Measurements from ENCODE around the gene ZNF597.
A peak's percentile ranks its signal among the peaks of the same experiment; 100 is the strongest.

The ZNF597 gene

GRCh38 chr16:3443108-3444031 lies at the start of gene ZNF597, which contains the start of gene NAA60:
Gene ZNF597, minus strand, starts transcription at chr16:3443504. Its CDS starts 351 bp downstream, at chr16:3443153.
Gene NAA60, plus strand, starts transcription at chr16:3443680. Its CDS starts 32,548 bp downstream, at chr16:3476228.
- intact Hi-C loops (cut with micrococcal nuclease), result no loop called here
- H3K27ac Mint-ChIP-seq, result peak within 1 kb of the TSS; percentile 91
- H3K4me3 Mint-ChIP-seq, result peak within 1 kb of the TSS; percentile 94
- H3K27me3 Mint-ChIP-seq, result no peaks in the 10 kb centered on the region
- peaks cover 62% of the 10 kb centered on the region for H3K36me3 Mint-ChIP-seq (ENCODE audit: low read depth)
- peaks cover 5% of the 10 kb centered on the region for H3K4me1 Mint-ChIP-seq (ENCODE audit: low read depth)
- peaks cover 28% of the 10 kb centered on the region for H3K9me3 Mint-ChIP-seq

- H3K4me1 Mint-ChIP-seq (ENCODE audit: low read depth), result peaks cover 5% of the 10 kb centered on the region
- H3K36me3 Mint-ChIP-seq (ENCODE audit: low read depth), result peaks cover 14% of the 10 kb centered on the region
- no peak overlapping the region for H3K27ac Mint-ChIP-seq
- no peaks in the 10 kb centered on the region for H3K9me3 Mint-ChIP-seq
- intact Hi-C loops (cut with micrococcal nuclease), result no loop called here
- H3K27me3 Mint-ChIP-seq, result peaks cover 1% of the 10 kb centered on the region
- no peak overlapping the region for H3K4me3 Mint-ChIP-seq
Observed at GRCh38 chr16:3492356-3492755, 49.1 kb upstream of the ZNF597 start.

GRCh38 chr16:3490911-3491629 lies 47.8 kb upstream of the ZNF597 start:
- Mint-ChIP-seq H3K9me3 (no peaks in the 10 kb centered on the region), H3K4me3 (no peak overlapping the region), H3K4me1 (ENCODE audit: low read depth) (peaks cover 5% of the 10 kb centered on the region), H3K27ac (no peak overlapping the region), H3K36me3 (ENCODE audit: low read depth) (peaks cover 27% of the 10 kb centered on the region), H3K27me3 (peaks cover 1% of the 10 kb centered on the region)
- intact Hi-C loops (cut with micrococcal nuclease), result no loop called here

- H3K9me3 Mint-ChIP-seq, result no peaks in the 10 kb centered on the region
- no peak overlapping the region for H3K4me3 Mint-ChIP-seq
- intact Hi-C loops (cut with micrococcal nuclease), result no loop called here
- peaks cover 5% of the 10 kb centered on the region for H3K4me1 Mint-ChIP-seq (ENCODE audit: low read depth)
- H3K27me3 Mint-ChIP-seq, result peaks cover 1% of the 10 kb centered on the region
- peaks cover 50% of the 10 kb centered on the region for H3K36me3 Mint-ChIP-seq (ENCODE audit: low read depth)
- H3K27ac Mint-ChIP-seq, result no peak overlapping the region
Observed at GRCh38 chr16:3488801-3489200, 45.5 kb upstream of the ZNF597 start.

GRCh38 chr16:3487521-3488410 lies 44.5 kb upstream of the ZNF597 start:
- Mint-ChIP-seq H3K9me3 (no peaks in the 10 kb centered on the region), H3K36me3 (ENCODE audit: low read depth) (peaks cover 60% of the 10 kb centered on the region), H3K27ac (no peak overlapping the region), H3K4me3 (no peak overlapping the region), H3K4me1 (ENCODE audit: low read depth) (peaks cover 5% of the 10 kb centered on the region), H3K27me3 (peaks cover 1% of the 10 kb centered on the region)
- intact Hi-C loops (cut with micrococcal nuclease), result no loop called here

GRCh38 chr16:3486506-3487215 lies 43.4 kb upstream of the ZNF597 start:
- Mint-ChIP-seq H3K4me1 (ENCODE audit: low read depth) (peaks cover 5% of the 10 kb centered on the region), H3K4me3 (no peak overlapping the region), H3K27ac (no peak overlapping the region), H3K27me3 (no peaks in the 10 kb centered on the region), H3K36me3 (ENCODE audit: low read depth) (peaks cover 71% of the 10 kb centered on the region), H3K9me3 (no peaks in the 10 kb centered on the region)
- intact Hi-C loops (cut with micrococcal nuclease), result no loop called here

GRCh38 chr16:3485821-3486505 lies 42.7 kb upstream of the ZNF597 start:
- Mint-ChIP-seq H3K4me1 (ENCODE audit: low read depth) (no peaks in the 10 kb centered on the region), H3K9me3 (no peaks in the 10 kb centered on the region), H3K27ac (no peak overlapping the region), H3K27me3 (no peaks in the 10 kb centered on the region), H3K4me3 (no peak overlapping the region), H3K36me3 (ENCODE audit: low read depth) (peaks cover 78% of the 10 kb centered on the region)
- intact Hi-C loops (cut with micrococcal nuclease), result no loop called here

- Mint-ChIP-seq H3K27ac (no peak overlapping the region), H3K27me3 (no peaks in the 10 kb centered on the region), H3K36me3 (ENCODE audit: low read depth) (peaks cover 86% of the 10 kb centered on the region), H3K4me1 (ENCODE audit: low read depth) (no peaks in the 10 kb centered on the region), H3K4me3 (no peak overlapping the region), H3K9me3 (no peaks in the 10 kb centered on the region)
- intact Hi-C loops (cut with micrococcal nuclease), result no loop called here
Observed at GRCh38 chr16:3485097-3485745, 41.9 kb upstream of the ZNF597 start.

- Mint-ChIP-seq H3K4me1 (ENCODE audit: low read depth) (no peaks in the 10 kb centered on the region), H3K36me3 (ENCODE audit: low read depth) (peaks cover 93% of the 10 kb centered on the region), H3K4me3 (no peak overlapping the region), H3K9me3 (no peaks in the 10 kb centered on the region), H3K27ac (no peak overlapping the region), H3K27me3 (no peaks in the 10 kb centered on the region)
- intact Hi-C loops (cut with micrococcal nuclease), result no loop called here
Observed at GRCh38 chr16:3484318-3485096, 41.2 kb upstream of the ZNF597 start.

- H3K9me3 Mint-ChIP-seq, result no peaks in the 10 kb centered on the region
- peaks cover 100% of the 10 kb centered on the region for H3K36me3 Mint-ChIP-seq (ENCODE audit: low read depth)
- H3K4me1 Mint-ChIP-seq (ENCODE audit: low read depth), result no peaks in the 10 kb centered on the region
- H3K27ac Mint-ChIP-seq, result no peak overlapping the region
- H3K27me3 Mint-ChIP-seq, result no peaks in the 10 kb centered on the region
- intact Hi-C loops (cut with micrococcal nuclease), result no loop called here
- no peak overlapping the region for H3K4me3 Mint-ChIP-seq
Observed at GRCh38 chr16:3482659-3483241, 39.4 kb upstream of the ZNF597 start.

- peaks cover 97% of the 10 kb centered on the region for H3K36me3 Mint-ChIP-seq (ENCODE audit: low read depth)
- H3K9me3 Mint-ChIP-seq, result no peaks in the 10 kb centered on the region
- intact Hi-C loops (cut with micrococcal nuclease), result no loop called here
- no peak overlapping the region for H3K27ac Mint-ChIP-seq
- H3K27me3 Mint-ChIP-seq, result no peaks in the 10 kb centered on the region
- H3K4me1 Mint-ChIP-seq (ENCODE audit: low read depth), result no peaks in the 10 kb centered on the region
- H3K4me3 Mint-ChIP-seq, result no peak overlapping the region
Observed at GRCh38 chr16:3481696-3482658, 38.7 kb upstream of the ZNF597 start.

Measured in dendritic cell treated with granulocyte-macrophage colony-stimulating factor and Interleukin-4, amounts not matched to agents 40 ng/mL and 50 ng/mL, for 4 days (primary cell).